ENCODE measurements around the gene TBCK. TPM values are rescaled to one million over a fixed set of nuclear protein-coding genes. Genes with fewer than 3 reads are reported as not detected.

The TBCK gene
- 23.1 TPM for polyA plus RNA-seq (ENCODE audit: insufficient read length)

- DNase-seq (ENCODE audit: low read depth): peak; percentile 89
These were observed at the start of gene TBCK, which contains the start of gene AIMP1 for GRCh38 chr4:106315968-106316772. Gene TBCK, minus strand, starts transcription at chr4:106316209. Its CDS starts 7,249 bp downstream, at chr4:106308960. Gene AIMP1, plus strand, starts transcription at chr4:106316550. Its CDS starts 8,460 bp downstream, at chr4:106325010.

- DNase-seq (ENCODE audit: low read depth): peak; percentile 59
These were observed 49.6 kb upstream of the TBCK start for GRCh38 chr4:106365613-106366012.

DNA sequence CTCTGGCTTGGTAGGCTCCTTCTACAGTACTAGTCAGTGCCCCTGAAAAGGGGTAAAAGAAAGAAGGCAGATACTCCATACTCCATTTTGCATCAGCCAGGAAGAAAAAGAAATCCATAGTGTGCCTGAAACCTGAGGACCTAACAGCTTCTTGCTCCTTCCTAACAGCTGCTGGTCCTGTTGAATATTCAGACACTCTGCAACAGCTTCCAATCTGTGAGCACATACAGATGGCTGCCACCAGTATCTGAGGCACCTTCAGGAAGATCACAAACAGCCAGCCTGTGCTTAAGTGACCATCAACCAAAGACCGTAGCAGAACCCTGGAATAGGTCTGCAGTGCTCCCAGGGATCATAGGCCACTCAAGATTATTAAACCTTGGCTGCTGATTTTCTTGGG, 48.3 kb upstream of the TBCK start:
- no peak for DNase-seq (ENCODE audit: low read depth)

GRCh38 chr4:106362086-106362825, 46.2 kb upstream of the TBCK start:
- DNase-seq (ENCODE audit: low read depth): no peak

- DNase-seq (ENCODE audit: low read depth): no peak
These were observed 42.9 kb upstream of the TBCK start for GRCh38 chr4:106358899-106359298.

- no peak for DNase-seq (ENCODE audit: low read depth)
These were observed 39.2 kb upstream of the TBCK start for GRCh38 chr4:106355193-106355592.

DNA sequence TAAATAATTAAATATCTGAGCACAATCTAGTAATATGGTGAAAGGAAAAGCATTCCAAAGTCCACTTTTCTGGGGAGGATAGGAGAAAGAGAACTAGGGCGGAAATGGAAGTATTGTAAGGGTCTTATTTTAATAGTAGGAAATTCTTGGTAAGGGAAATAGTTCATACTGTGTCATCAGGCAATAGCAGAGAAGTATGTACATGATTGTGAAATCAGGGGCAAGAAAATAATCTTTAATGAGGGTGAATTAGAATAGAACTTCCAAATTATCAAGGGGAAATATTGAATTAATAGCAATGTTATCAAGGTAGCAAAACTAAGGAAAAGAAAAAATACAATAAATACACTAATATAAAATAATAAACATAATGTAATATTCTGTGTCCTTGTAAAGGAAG, 37.8 kb upstream of the TBCK start:
- DNase-seq (ENCODE audit: low read depth): no peak

GRCh38 chr4:106351016-106351415, 35.0 kb upstream of the TBCK start:
- no peak for DNase-seq (ENCODE audit: low read depth)

DNA sequence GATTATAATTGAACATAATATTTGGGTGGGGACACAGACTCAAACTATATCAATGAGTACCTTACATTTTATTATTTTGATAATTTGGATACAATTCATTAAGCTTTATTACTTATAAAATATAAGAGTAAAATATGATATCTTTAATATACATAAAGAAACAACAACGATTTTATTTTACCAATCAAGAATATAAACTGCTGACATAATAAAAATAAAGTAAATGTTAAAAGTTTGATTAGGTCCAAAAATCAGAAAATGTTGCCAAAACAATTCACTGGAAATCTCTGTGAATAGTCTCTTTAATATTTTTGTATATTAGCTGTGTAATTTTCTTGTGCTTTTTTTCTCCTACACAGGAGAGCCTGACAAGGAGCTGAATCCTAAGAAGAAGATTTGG, 31.2 kb upstream of the TBCK start:
- DNase-seq (ENCODE audit: low read depth): no peak

- DNase-seq (ENCODE audit: low read depth): no peak
These were observed 28.6 kb upstream of the TBCK start for GRCh38 chr4:106344647-106344970.

DNA sequence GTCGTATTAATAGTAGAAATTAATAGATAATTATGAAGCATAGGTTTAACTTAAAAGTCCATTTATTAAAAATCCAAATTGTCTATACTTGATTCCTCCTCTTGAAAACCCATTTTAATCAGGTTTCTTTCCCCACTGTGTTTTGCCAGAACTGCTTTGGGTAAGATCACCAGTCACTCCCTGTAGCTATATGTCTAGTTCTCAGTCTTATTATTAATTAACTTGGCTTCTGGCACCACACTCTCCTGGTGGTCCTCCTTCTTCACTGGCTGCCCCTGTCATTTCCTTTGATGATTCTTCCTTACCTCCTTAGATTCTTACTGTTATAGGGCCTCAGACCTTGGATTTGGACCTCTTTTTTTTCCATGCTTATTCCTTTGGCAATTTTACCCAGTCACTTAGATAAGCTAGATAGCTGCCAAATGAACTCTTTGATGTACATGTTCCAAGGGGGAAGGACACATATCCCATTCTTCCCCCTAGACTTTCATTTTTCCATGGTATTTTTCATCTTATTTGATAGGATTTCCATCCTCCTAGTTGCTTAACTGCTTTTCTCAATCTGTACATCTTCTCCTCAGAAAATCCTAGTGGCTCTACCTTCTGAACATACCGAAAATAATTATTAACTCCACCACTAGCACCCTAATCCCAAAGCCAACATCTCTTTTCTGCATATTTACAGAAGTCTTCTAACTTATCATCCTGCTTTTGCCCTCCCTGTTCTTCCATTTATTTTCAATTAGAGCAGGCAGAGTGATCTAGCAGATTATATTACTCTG, 28.0 kb upstream of the TBCK start:
- DNase-seq (ENCODE audit: low read depth): no peak

DNA sequence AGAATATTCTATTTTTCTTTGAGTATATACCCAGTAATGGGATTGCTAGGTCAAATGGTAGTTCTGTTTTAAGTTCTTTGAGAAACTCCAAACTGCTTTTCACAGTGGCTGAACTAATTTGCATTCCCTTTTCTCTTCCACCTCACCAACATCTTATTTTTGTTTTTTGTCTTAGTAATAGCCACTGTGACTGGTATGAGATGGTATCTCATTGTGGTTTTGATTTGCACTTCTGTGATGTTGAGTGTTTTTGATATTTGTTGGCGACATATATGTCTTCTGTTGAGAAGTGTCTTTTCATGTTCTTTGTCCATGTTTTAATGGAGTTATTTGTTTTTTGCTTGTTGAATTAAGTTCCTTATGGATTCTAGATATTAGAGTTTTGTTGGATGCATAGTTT, 24.8 kb upstream of the TBCK start:
- DNase-seq (ENCODE audit: low read depth): no peak

DNA sequence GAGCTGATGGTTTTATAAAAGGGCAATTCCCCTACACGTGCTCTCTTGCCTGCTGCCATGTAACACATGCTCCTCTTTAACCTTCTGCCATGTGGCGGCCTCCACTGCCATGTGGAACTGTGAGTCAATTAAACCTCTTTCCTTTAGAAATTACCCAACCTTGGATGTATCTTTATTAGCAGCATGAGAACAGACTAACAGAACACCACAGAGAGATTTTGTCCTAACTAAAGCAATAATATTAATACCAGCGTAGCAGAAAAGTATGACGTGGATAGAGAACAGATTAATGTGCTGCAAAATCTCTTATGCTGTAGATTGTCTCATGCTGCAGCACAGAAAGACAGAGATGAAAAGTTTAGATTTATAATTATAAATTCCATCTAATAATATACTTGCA, 23.4 kb upstream of the TBCK start:
- no peak for DNase-seq (ENCODE audit: low read depth)

GRCh38 chr4:106338671-106339070, 22.7 kb upstream of the TBCK start:
- no peak for DNase-seq (ENCODE audit: low read depth)

DNA sequence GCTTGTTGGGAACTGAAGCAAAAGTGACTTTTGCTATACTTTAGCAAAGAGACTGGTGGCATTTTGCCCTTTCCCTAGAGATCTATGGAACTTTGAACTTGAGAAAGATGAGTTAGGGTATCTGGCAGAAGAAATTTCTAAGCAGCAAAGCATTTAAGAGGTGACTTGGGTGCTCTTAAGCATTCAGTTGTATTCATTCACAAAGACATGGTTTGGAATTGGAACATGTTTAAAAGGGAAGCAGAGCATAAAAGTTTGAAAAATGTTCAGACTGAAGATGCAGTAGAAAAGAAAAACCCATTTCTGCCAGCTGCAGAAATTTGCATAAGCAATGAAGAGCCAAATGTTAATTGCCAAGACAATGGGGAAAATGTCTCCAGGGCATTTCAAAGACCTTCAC, 21.9 kb upstream of the TBCK start:
- no peak for DNase-seq (ENCODE audit: low read depth)

- no peak for DNase-seq (ENCODE audit: low read depth)
These were observed 20.6 kb upstream of the TBCK start for GRCh38 chr4:106336618-106337017.

DNA sequence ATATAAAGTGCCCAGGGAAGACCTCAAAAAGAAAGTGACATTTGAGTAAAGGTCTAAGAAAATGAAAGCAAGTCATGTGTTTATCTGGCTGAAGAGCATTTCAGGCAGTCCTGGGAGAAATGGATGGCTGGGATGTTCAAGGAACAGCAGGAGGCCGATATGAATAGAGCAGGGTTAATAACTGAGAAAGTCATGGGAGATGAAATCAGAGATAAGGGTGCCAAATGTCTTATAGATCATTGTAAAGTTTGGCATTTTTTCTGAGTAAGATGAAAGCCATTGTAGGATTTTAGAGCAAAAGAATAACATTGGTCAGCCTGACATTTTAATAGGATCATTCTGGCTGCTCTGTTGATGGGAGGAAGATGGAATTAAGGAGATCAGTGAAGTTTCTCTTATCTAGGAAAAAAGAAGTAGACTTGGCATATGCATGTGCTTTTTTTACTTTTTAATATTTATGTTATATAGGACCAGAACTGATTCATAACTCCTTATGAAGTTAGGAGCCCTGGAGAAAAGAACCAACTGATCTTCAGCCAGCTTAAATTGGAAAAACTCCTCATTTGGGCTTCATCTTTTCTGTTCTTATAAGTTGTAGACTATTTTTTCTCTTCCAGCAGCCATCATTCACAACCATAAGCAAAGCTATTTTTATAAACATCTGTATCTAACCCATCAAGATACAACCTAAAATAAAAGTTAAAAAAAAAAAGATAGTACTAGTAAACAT, 18.9 kb upstream of the TBCK start:
- DNase-seq (ENCODE audit: low read depth): no peak

DNA sequence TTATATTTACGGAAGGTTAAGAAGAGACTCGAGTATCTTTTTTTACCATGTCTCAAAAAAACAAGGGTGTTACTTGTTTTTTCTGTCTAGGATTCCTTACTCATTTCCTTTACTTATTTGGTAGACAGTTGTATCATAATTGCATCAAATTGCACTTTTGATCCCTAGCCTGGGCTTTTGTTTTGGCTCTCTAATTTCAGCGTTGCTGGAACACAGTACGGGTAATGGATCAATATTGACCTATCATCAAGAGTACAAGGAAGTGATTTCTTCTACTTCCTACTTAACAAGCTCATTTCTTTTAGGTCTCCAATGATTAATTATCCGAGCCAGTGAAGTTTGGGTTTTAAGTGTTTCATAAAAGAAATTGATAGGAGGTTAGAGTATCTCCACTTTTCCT, 17.2 kb upstream of the TBCK start:
- DNase-seq (ENCODE audit: low read depth): no peak

GRCh38 chr4:106329041-106329618, 13.1 kb upstream of the TBCK start:
- no peak for DNase-seq (ENCODE audit: low read depth)

DNA sequence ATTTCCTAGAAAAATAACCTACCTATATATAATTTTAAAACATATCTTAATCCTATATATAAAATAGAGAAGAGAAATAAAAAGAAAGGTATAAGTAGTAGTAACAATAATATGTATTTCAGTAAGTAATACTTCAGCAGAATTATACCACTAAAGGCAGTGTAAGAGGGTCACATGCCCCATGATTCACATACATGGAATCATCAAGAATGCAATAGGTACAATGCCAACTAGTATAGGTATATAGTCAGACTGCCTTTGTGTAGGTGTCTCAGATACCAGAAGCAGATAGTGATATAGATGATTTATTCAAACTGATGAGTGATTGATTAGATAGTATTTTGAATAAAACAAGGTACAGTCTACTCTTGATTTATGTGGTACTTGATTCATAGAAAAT, 9.8 kb upstream of the TBCK start:
- no peak for DNase-seq (ENCODE audit: low read depth)

DNA sequence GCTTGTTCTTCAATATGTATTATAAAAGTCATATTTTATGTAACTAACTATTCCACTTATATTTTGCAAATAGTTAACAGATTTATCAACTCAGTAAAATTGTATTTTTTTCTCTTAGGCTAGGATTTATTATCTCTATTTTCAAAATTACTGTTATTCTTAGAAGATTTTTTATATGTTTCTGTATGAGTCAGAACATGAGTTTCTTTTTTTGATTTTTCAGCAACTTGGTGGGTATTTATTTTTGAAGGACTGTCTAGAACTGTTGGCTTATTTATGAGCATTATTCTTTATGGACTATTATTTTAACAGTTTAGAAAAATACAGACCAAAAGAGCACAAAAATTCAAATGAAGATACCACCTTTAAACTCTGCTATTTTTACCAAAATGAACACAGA, 7.1 kb upstream of the TBCK start:
- DNase-seq (ENCODE audit: low read depth): no peak
